H1 (cell line): Measurements from ENCODE around the gene LNPK. TPM values are rescaled to one million over a fixed set of nuclear protein-coding genes. Genes with fewer than 3 reads are reported as not detected.

Source experiments
- CTCF ChIA-PET: fragments of 300-600 bp; sonication (Branson Sonifier 250); formaldehyde crosslinking; loops from one replicate; lab custom pipeline; 2021; ENCODE audit not compliant: partially characterized antibody; lab: Charles Lee
- POLR2A ChIA-PET: fragments of 300-600 bp; sonication (Branson Sonifier 250); formaldehyde crosslinking; loops from one replicate; lab custom pipeline; 2021; ENCODE audit warnings: inconsistent platforms; ENCODE audit not compliant: partially characterized antibody; lab: Charles Lee
- DNase-seq, 2 experiments: peaks; one replicate each; pipeline versions ENCODE4 v3.0.0 to v3.0.0-alpha.2; 2010 to 2022; ENCODE audit warnings: low spot score in 2 of 2, low read depth in 1 of 2, mixed read lengths in 1 of 2
- FAIRE-seq: peaks from 2 replicates; lab custom pipeline; 2011; peaks lifted over from hg19 to GRCh38; lab: Jason Lieb, UNC
- H2AFZ ChIP-seq: 2 replicates; pipeline ENCODE4 v1.8.1; 2012; ENCODE audit warnings: low read length, inconsistent platforms
- H2AK5ac ChIP-seq: 2 replicates; pipeline ENCODE4 v1.6.1; 2013; ENCODE audit warnings: low read depth, low read length
- H2BK120ac ChIP-seq: replicated peaks from 2 replicates; pipeline ENCODE3; 2013; ENCODE audit warnings: low read depth, low read length, inconsistent platforms
- H2BK12ac ChIP-seq: 2 replicates; pipeline ENCODE4 v1.6.1; 2013; ENCODE audit warnings: low read depth, low read length
- H2BK15ac ChIP-seq: 2 replicates; pipeline ENCODE4 v1.6.1; 2013; ENCODE audit warnings: low read length
- H2BK20ac ChIP-seq: 2 replicates; pipeline ENCODE4 v1.6.1; 2013; ENCODE audit warnings: low read length
- H2BK5ac ChIP-seq: 2 replicates; pipeline ENCODE4 v1.6.1; 2013; ENCODE audit warnings: low read depth, low read length
- H3K14ac ChIP-seq: 2 replicates; pipeline ENCODE4 v1.6.1; 2013; ENCODE audit warnings: inconsistent platforms; ENCODE audit not compliant: insufficient read length
- H3K18ac ChIP-seq: 2 replicates; pipeline ENCODE4 v1.6.1; 2013; ENCODE audit warnings: low read length; ENCODE audit errors: extremely low read depth
- H3K23ac ChIP-seq: 2 replicates; pipeline ENCODE4 v1.6.1; 2013; ENCODE audit warnings: inconsistent platforms; ENCODE audit not compliant: insufficient read length
- H3K23me2 ChIP-seq: 2 replicates; pipeline ENCODE4 v1.6.1; 2013; ENCODE audit warnings: low read depth, low read length
- H3K27ac ChIP-seq: 2 replicates; pipeline ENCODE4 v1.6.1; 2011; ENCODE audit warnings: low read depth, low read length, inconsistent platforms
- H3K27me3 ChIP-seq, 4 experiments: replicated peaks in 1 of 4; 1 replicate in 1 of 4; 2 replicates in 3 of 4; pipeline versions ENCODE4 v1.6.1 to v1.8.1; 2011 to 2013; ENCODE audit warnings: low read length in 3 of 4, mild to moderate bottlenecking in 3 of 4, inconsistent platforms in 2 of 4, mixed read lengths in 2 of 4, moderate library complexity in 1 of 4; ENCODE audit not compliant: control insufficient read depth in 3 of 4, insufficient read depth in 3 of 4; ENCODE audit errors: extremely low read depth in 1 of 4
- H3K36me3 ChIP-seq, 4 experiments: 2 replicates each; pipeline versions ENCODE4 v1.6.1 to v1.8.1; 2011 to 2013; ENCODE audit warnings: mild to moderate bottlenecking in 4 of 4, low read length in 3 of 4, moderate library complexity in 2 of 4, control low read depth in 1 of 4, inconsistent platforms in 1 of 4; ENCODE audit not compliant: insufficient read depth in 4 of 4, control insufficient read depth in 2 of 4
- H3K4ac ChIP-seq: replicated peaks from 2 replicates; pipeline ENCODE3; 2013; ENCODE audit warnings: low read length, low read depth, mixed read lengths, inconsistent platforms; ENCODE audit not compliant: insufficient read length
- H3K4me1 ChIP-seq, 4 experiments: replicated peaks in 1 of 4; 1 replicate in 1 of 4; 2 replicates in 3 of 4; pipeline versions ENCODE4 v1.6.1 to v1.8.1; 2011 to 2013; ENCODE audit warnings: low read length in 3 of 4, inconsistent platforms in 2 of 4, mixed read lengths in 1 of 4; ENCODE audit not compliant: insufficient read depth in 4 of 4, control insufficient read depth in 3 of 4
- H3K4me2 ChIP-seq, 2 experiments: 2 replicates each; pipeline versions ENCODE4 v1.6.1 to v1.8.1; 2011 to 2013; ENCODE audit warnings: low read depth in 2 of 2, low read length in 2 of 2, control low read depth in 1 of 2, inconsistent platforms in 1 of 2, mild to moderate bottlenecking in 1 of 2; ENCODE audit not compliant: insufficient read depth in 1 of 2
- H3K4me3 ChIP-seq, 4 experiments: fragments of 200-600, 300-600 bp in 1 of 4; sonication (generic), shearing (Covaris generic), sonication (Bioruptor Twin) in 1 of 4; 2 replicates each; pipeline versions ENCODE4 v1.5.1 to v1.8.1; 2011 to 2016; ENCODE audit warnings: low read length in 4 of 4, low read depth in 3 of 4, control low read depth in 2 of 4, inconsistent platforms in 2 of 4, mild to moderate bottlenecking in 2 of 4, mixed read lengths in 1 of 4, moderate library complexity in 1 of 4; ENCODE audit not compliant: insufficient read depth in 2 of 4; ENCODE audit errors: extremely low read depth in 1 of 4
- H3K56ac ChIP-seq: replicated peaks from 2 replicates; pipeline ENCODE3; 2013; ENCODE audit warnings: low read depth, mild to moderate bottlenecking, mixed read lengths, low read length, inconsistent platforms; ENCODE audit not compliant: insufficient read length
- H3K79me1 ChIP-seq: 2 replicates; pipeline ENCODE4 v1.6.1; 2013; ENCODE audit warnings: low read depth, low read length, control low read depth
- H3K79me2 ChIP-seq, 2 experiments: 2 replicates each; pipeline versions ENCODE4 v1.6.1 to v1.8.1; 2012 to 2013; ENCODE audit warnings: low read length in 2 of 2, mild to moderate bottlenecking in 2 of 2, inconsistent platforms in 1 of 2; ENCODE audit not compliant: insufficient read depth in 2 of 2, control insufficient read depth in 1 of 2
- H3K9ac ChIP-seq, 4 experiments: replicated peaks in 1 of 4; 1 replicate in 1 of 4; 2 replicates in 3 of 4; pipeline versions ENCODE4 v1.6.1 to v1.8.1; 2011 to 2013; ENCODE audit warnings: low read depth in 3 of 4, low read length in 3 of 4, control low read depth in 2 of 4, mild to moderate bottlenecking in 2 of 4, moderate library complexity in 2 of 4, inconsistent platforms in 1 of 4; ENCODE audit errors: extremely low read depth in 1 of 4
- H3K9me3 ChIP-seq, 2 experiments: 2 replicates each; pipeline versions ENCODE4 v1.6.1 to v1.8.1; 2012 to 2013; ENCODE audit warnings: mild to moderate bottlenecking in 2 of 2, moderate library complexity in 2 of 2, control low read depth in 1 of 2, inconsistent platforms in 1 of 2, low read depth in 1 of 2, low read length in 1 of 2, mixed read lengths in 1 of 2; ENCODE audit not compliant: insufficient read depth in 2 of 2
- H4K20me1 ChIP-seq, 2 experiments: replicated peaks in 1 of 2; 2 replicates each; pipeline versions ENCODE3 to v1.8.1; 2011 to 2013; ENCODE audit warnings: inconsistent platforms in 2 of 2, low read length in 2 of 2, mild to moderate bottlenecking in 1 of 2; ENCODE audit not compliant: insufficient read depth in 2 of 2, control insufficient read depth in 1 of 2
- H4K5ac ChIP-seq: 2 replicates; pipeline ENCODE4 v1.6.1; 2013; ENCODE audit warnings: low read length, low read depth, mixed read lengths, inconsistent platforms; ENCODE audit not compliant: insufficient read length
- H4K8ac ChIP-seq: 2 replicates; pipeline ENCODE4 v1.8.0; 2013; ENCODE audit warnings: mild to moderate bottlenecking, moderate library complexity, low read length, inconsistent platforms; ENCODE audit not compliant: insufficient read depth; ENCODE audit errors: extremely low read depth
- H4K91ac ChIP-seq: replicated peaks from 2 replicates; pipeline ENCODE3; 2013; ENCODE audit warnings: low read length, mixed read lengths, inconsistent platforms; ENCODE audit not compliant: insufficient read length
- CBX5 ChIP-seq: fragments of 300-800, 300-1000 bp; sonication (generic); IDR thresholded peaks from 2 replicates; pipeline ENCODE4 v1.7.1; 2016; ENCODE audit warnings: antibody characterized with exemption, low read length, low read depth
- CEBPB ChIP-seq: IDR thresholded peaks from 2 replicates; pipeline ENCODE4 v1.6.1; 2012; ENCODE audit warnings: low read depth, low read length
- CHD1 ChIP-seq: IDR thresholded peaks from 2 replicates; pipeline ENCODE4 v1.6.1; 2012; ENCODE audit warnings: low read depth, low read length, improper control_type of control experiment
- E2F6 ChIP-seq: IDR thresholded peaks from 2 replicates; pipeline ENCODE4 v1.6.1; 2012; ENCODE audit warnings: inconsistent platforms
- EGR1 ChIP-seq: IDR thresholded peaks from 2 replicates; pipeline ENCODE4 v1.6.1; 2011; ENCODE audit warnings: low read depth, low read length, borderline replicate concordance
- EP300 ChIP-seq, 2 experiments: IDR thresholded peaks; 1 replicate in 1 of 2; 2 replicates in 1 of 2; pipeline ENCODE4 v1.6.1; 2011 to 2012; ENCODE audit warnings: low read depth in 2 of 2, low read length in 2 of 2, mild to moderate bottlenecking in 2 of 2, borderline replicate concordance in 1 of 2, inconsistent platforms in 1 of 2, moderate library complexity in 1 of 2
- EZH2 ChIP-seq: fragments of 200-600 bp; sonication (generic); IDR thresholded peaks from 2 replicates; pipeline ENCODE4 v1.7.1; 2012; ENCODE audit warnings: low read depth, mild to moderate bottlenecking, moderate library complexity, low read length, inconsistent platforms; ENCODE audit not compliant: severe bottlenecking
- GTF2F1 ChIP-seq: IDR thresholded peaks from 2 replicates; pipeline ENCODE4 v1.6.1; 2012; ENCODE audit warnings: low read depth, low read length, improper control_type of control experiment, borderline replicate concordance
- JUND ChIP-seq: IDR thresholded peaks from 2 replicates; pipeline ENCODE4 v1.6.1; 2011; ENCODE audit warnings: mild to moderate bottlenecking, improper control_type of control experiment, low read length
- KDM4A ChIP-seq: IDR thresholded peaks from one replicate; pipeline ENCODE4 v1.7.1; 2012; ENCODE audit warnings: low read depth, mild to moderate bottlenecking, moderate library complexity, low read length, inconsistent platforms; ENCODE audit not compliant: severe bottlenecking
- POU5F1 ChIP-seq: IDR thresholded peaks from 2 replicates; pipeline ENCODE4 v1.6.1; 2011; ENCODE audit warnings: low read depth, mild to moderate bottlenecking, low read length, moderate library complexity
- SIRT6 ChIP-seq: IDR thresholded peaks from one replicate; pipeline ENCODE4 v1.7.1; 2012; ENCODE audit warnings: low read length, inconsistent platforms
- TAF1 ChIP-seq: IDR thresholded peaks from 2 replicates; pipeline ENCODE4 v1.6.1; 2011; ENCODE audit warnings: mild to moderate bottlenecking, low read depth, low read length
- TCF12 ChIP-seq: IDR thresholded peaks from 2 replicates; pipeline ENCODE4 v1.6.1; 2011; ENCODE audit warnings: low read depth, mild to moderate bottlenecking, low read length
- WGBS, 2 experiments: shearing (Covaris generic) in 1 of 2; methylation state at CpG; one replicate each; pipeline versions ENCODE4 v1.1.6 to v1.1.7; 2013 to 2015; ENCODE audit warnings: low lambda C conversion rate in 2 of 2, mixed read lengths in 2 of 2, inconsistent platforms in 1 of 2, low coverage in 1 of 2, missing lambda C conversion rate in 1 of 2; ENCODE audit not compliant: insufficient replicate concordance in 2 of 2, insufficient coverage in 1 of 2, insufficient read length in 1 of 2; ENCODE audit errors: extremely low coverage in 1 of 2, missing lambda C conversion rate in 1 of 2; 5-methylcytosine and 5-hydroxymethylcytosine counted together
- polyA plus RNA-seq, 7 experiments: library from polyadenylated mRNA; depleted of rRNA in 3 of 7; stranded (reverse) in 5 of 7; unstranded in 2 of 7; fragments of >200 nt in 5 of 7; fragments of 200-250 nt in 2 of 7; gene quantifications; 1 replicate in 5 of 7; 2 replicates in 1 of 7; 4 replicates in 1 of 7; pipeline versions ENCODE4 v1.2.1 to v1.2.3, GENCODE V29; 2011 to 2013; ENCODE audit warnings: missing spikeins in 2 of 7, mixed read lengths in 2 of 7
- total RNA-seq: library from RNA; stranded (reverse); fragmentation: NEBNext Ultra II Directional; extraction: Animal tissue kit (Norgen Biotek cat#: 25700); gene quantifications from 2 replicates; pipeline ENCODE4 v1.2.1, GENCODE V29; 2021

The LNPK gene
- total and polyA plus RNA-seq, 2 of the 8 experiments (the other 6 are each of a cell fraction or from before 2014, with no cell fraction given), result 3.1 to 10.3 TPM

- Histone ChIP-seq H3K4ac (no peak overlapping the region), H4K5ac (no peak overlapping the region), H3K23me2 (no peaks in the 10 kb centered on the region), H3K14ac (no peak overlapping the region), H4K91ac (no peak overlapping the region), H3K4me1 (0 out of 7 replicates have a peak, but pooled peaks cover 0 to 2% (median 0%) of the 10 kb centered on the region in 4 experiments), H3K36me3 (peaks cover 0 to 4% (median 0%) of the 10 kb centered on the region in 4 experiments; a peak in 1 of 8 replicates), H3K23ac (no peak overlapping the region), H2BK15ac (no peak overlapping the region), H2BK120ac (no peak overlapping the region), H3K9ac (no peak overlapping the region), H2AFZ (no peak overlapping the region), H2BK5ac (no peak overlapping the region), H3K27ac (no peak overlapping the region), H3K27me3 (no peaks in the 10 kb centered on the region), H3K79me1 (no peaks in the 10 kb centered on the region), H4K8ac (no peak overlapping the region), H2AK5ac (no peak overlapping the region), H2BK12ac (no peak overlapping the region), H3K4me3 (no peak overlapping the region), H3K79me2 (no peaks in the 10 kb centered on the region), H4K20me1 (no peaks in the 10 kb centered on the region), H2BK20ac (no peak overlapping the region), H3K4me2 (no peak overlapping the region), H3K9me3 (no peaks in the 10 kb centered on the region), H3K18ac (no peak overlapping the region), H3K56ac (no peak overlapping the region)
- ChIA-PET POLR2A (no interaction called here), CTCF (interaction anchor here (0.9 kb wide), 1 partner anchor 556 kb away, joined by 3 read pairs; no protein-coding TSS in a partner anchor)
- FAIRE-seq (no peak), DNase-seq (no peak)
- 91% methylated on average over 5 of the region's 5 CpGs; no CpG with 5 or more reads in 1 of the 2 experiments for WGBS, 2 experiments
- no peak for TF ChIP-seq GTF2F1
- no peak for TF ChIP-seq SIRT6
- TF ChIP-seq E2F6, result no peak
- TF ChIP-seq CEBPB, result no peak
- no peak for TF ChIP-seq KDM4A
- no peak for TF ChIP-seq TAF1
- TF ChIP-seq EP300 (IDR thresholded peaks at IDR 0.05; ENCODE audit: borderline replicate concordance in 1 of 2, low read depth in 2 of 2, low read length in 2 of 2), result no peak
- no peak for TF ChIP-seq EZH2
- TF ChIP-seq JUND, result no peak
- no peak for TF ChIP-seq EGR1
- TF ChIP-seq CBX5, result no peak
- no peak for TF ChIP-seq TCF12
- no peak for TF ChIP-seq POU5F1
- no peak for TF ChIP-seq CHD1
Observed at GRCh38 chr2:175929850-175930249, 72.2 kb downstream of the LNPK start.
